ENCODE measurements around the gene OXNAD1.

The OXNAD1 gene

GRCh38 chr3:16300307-16300706, 35.3 kb downstream of the OXNAD1 start:
- H3K9ac ChIP-seq, result no peak overlapping the region
- no peaks in the 10 kb centered on the region for H3K79me2 ChIP-seq
- H3K36me3 ChIP-seq (ENCODE audit: control insufficient read depth, insufficient read depth, low read length), result no peaks in the 10 kb centered on the region
- no peaks in the 10 kb centered on the region for H3K4me1 ChIP-seq
- H3K27ac ChIP-seq, result no peak overlapping the region
- TF ChIP-seq, protein P1, sequence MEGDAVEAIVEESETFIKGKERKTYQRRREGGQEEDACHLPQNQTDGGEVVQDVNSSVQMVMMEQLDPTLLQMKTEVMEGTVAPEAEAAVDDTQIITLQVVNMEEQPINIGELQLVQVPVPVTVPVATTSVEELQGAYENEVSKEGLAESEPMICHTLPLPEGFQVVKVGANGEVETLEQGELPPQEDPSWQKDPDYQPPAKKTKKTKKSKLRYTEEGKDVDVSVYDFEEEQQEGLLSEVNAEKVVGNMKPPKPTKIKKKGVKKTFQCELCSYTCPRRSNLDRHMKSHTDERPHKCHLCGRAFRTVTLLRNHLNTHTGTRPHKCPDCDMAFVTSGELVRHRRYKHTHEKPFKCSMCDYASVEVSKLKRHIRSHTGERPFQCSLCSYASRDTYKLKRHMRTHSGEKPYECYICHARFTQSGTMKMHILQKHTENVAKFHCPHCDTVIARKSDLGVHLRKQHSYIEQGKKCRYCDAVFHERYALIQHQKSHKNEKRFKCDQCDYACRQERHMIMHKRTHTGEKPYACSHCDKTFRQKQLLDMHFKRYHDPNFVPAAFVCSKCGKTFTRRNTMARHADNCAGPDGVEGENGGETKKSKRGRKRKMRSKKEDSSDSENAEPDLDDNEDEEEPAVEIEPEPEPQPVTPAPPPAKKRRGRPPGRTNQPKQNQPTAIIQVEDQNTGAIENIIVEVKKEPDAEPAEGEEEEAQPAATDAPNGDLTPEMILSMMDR (IDR thresholded peaks at IDR 0.05), result no peak
- no peak overlapping the region for H3K4me2 ChIP-seq (ENCODE audit: low read length)
- no peaks in the 10 kb centered on the region for H3K9me3 ChIP-seq (ENCODE audit: control insufficient read depth, low read length)
- no peak overlapping the region for H2AFZ ChIP-seq
- no peaks in the 10 kb centered on the region for H3K27me3 ChIP-seq (ENCODE audit: control insufficient read depth, insufficient read depth, low read length)
- H3K4me3 ChIP-seq (ENCODE audit: low read depth, low read length), result no peak overlapping the region

- Histone ChIP-seq H3K27me3 (ENCODE audit: control insufficient read depth, insufficient read depth, low read length) (no peaks in the 10 kb centered on the region), H3K9me3 (ENCODE audit: control insufficient read depth, low read length) (no peaks in the 10 kb centered on the region), H3K79me2 (no peaks in the 10 kb centered on the region), H3K27ac (no peak overlapping the region), H3K9ac (no peak overlapping the region), H3K36me3 (ENCODE audit: control insufficient read depth, insufficient read depth, low read length) (no peaks in the 10 kb centered on the region), H3K4me1 (no peaks in the 10 kb centered on the region), H3K4me3 (ENCODE audit: low read depth, low read length) (no peak overlapping the region), H3K4me2 (ENCODE audit: low read length) (no peak overlapping the region), H2AFZ (no peak overlapping the region)
- TF ChIP-seq, protein P1 (IDR thresholded peaks at IDR 0.05), result no peak
These were observed 35.9 kb downstream of the OXNAD1 start for GRCh38 chr3:16300881-16301359.

- H3K4me1 ChIP-seq, result no peaks in the 10 kb centered on the region
- no peaks in the 10 kb centered on the region for H3K27me3 ChIP-seq (ENCODE audit: control insufficient read depth, insufficient read depth, low read length)
- TF ChIP-seq, protein P1 (IDR thresholded peaks at IDR 0.05), result no peak
- no peak overlapping the region for H3K4me3 ChIP-seq (ENCODE audit: low read depth, low read length)
- no peaks in the 10 kb centered on the region for H3K36me3 ChIP-seq (ENCODE audit: control insufficient read depth, insufficient read depth, low read length)
- H3K79me2 ChIP-seq, result no peaks in the 10 kb centered on the region
- H3K9me3 ChIP-seq (ENCODE audit: control insufficient read depth, low read length), result no peaks in the 10 kb centered on the region
- no peak overlapping the region for H3K4me2 ChIP-seq (ENCODE audit: low read length)
- H3K9ac ChIP-seq, result no peak overlapping the region
- H2AFZ ChIP-seq, result no peak overlapping the region
- H3K27ac ChIP-seq, result no peak overlapping the region
These were observed 36.5 kb downstream of the OXNAD1 start for GRCh38 chr3:16301507-16301906.

DNA sequence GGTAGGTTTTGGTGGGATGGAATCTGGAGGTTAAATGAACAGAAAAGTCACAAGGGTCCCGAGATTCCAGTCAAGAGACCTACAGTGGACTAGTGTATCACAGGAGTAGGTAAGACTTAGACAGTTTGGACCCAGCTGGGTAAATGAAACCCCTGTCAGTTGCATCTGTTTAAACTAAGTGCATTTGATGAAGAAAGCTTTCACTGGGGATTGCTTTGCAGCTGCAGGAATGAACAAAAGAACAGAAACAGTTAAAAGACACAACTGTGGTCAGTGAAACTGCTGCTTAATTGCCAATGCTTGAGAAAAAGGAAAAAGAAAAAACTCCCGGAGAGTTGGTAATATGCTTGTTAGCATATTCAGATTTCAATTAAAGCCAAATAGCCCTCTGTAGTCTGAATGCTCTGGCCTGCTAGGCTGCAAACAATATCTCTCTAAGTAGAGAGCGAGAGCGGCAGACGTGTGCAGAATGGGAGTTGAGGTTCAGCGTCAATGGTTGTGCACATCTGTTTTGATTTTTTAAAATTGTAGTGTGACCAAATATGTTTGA, 37.1 kb downstream of the OXNAD1 start:
- H3K4me3 ChIP-seq (ENCODE audit: low read depth, low read length), result no peak overlapping the region
- H3K27ac ChIP-seq, result no peak overlapping the region
- no peak overlapping the region for H3K4me2 ChIP-seq (ENCODE audit: low read length)
- H3K36me3 ChIP-seq (ENCODE audit: control insufficient read depth, insufficient read depth, low read length), result no peaks in the 10 kb centered on the region
- no peak overlapping the region for H2AFZ ChIP-seq
- no peaks in the 10 kb centered on the region for H3K4me1 ChIP-seq
- no peak overlapping the region for H3K9ac ChIP-seq
- H3K27me3 ChIP-seq (ENCODE audit: control insufficient read depth, insufficient read depth, low read length), result no peaks in the 10 kb centered on the region
- no peaks in the 10 kb centered on the region for H3K9me3 ChIP-seq (ENCODE audit: control insufficient read depth, low read length)
- no peaks in the 10 kb centered on the region for H3K79me2 ChIP-seq
- TF ChIP-seq, protein P1 (IDR thresholded peaks at IDR 0.05), result no peak

- TF ChIP-seq, protein P1 (IDR thresholded peaks at IDR 0.05), result no peak
- Histone ChIP-seq H3K36me3 (ENCODE audit: control insufficient read depth, insufficient read depth, low read length) (no peaks in the 10 kb centered on the region), H3K4me1 (no peaks in the 10 kb centered on the region), H3K4me3 (ENCODE audit: low read depth, low read length) (no peak overlapping the region), H3K4me2 (ENCODE audit: low read length) (no peak overlapping the region), H3K9me3 (ENCODE audit: control insufficient read depth, low read length) (no peaks in the 10 kb centered on the region), H3K79me2 (no peaks in the 10 kb centered on the region), H2AFZ (no peak overlapping the region), H3K27ac (no peak overlapping the region), H3K27me3 (ENCODE audit: control insufficient read depth, insufficient read depth, low read length) (no peaks in the 10 kb centered on the region), H3K9ac (no peak overlapping the region)
These were observed 38.1 kb downstream of the OXNAD1 start for GRCh38 chr3:16303037-16303575.
